ENCODE measurements around the gene AQP3.
"Not testable (repeated sequence)": the region's sequence is repeated elsewhere in the genome, so short reads cannot be mapped to it uniquely, and the experiment has no call there.

The AQP3 gene

DNA sequence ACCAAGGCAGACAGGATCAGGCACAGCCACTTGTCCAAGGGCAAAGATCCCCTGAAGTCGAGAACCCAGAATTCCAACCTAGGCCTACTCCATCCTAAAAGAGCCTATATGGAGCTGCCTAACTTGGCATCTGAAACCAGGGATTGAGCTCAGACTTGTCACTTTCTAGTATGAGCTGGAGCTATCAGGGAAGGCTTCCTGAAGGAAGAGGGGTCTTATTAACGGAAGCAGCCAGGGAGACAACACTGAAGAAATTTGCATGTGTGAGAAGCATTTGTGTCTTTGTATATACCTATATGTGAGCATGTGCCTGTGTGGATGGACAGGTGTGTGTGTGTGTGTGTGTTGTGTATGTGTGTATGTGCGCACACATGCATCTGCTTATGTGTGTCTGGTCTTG is 40.3 kb downstream of the AQP3 start:
- POLR2A ChIA-PET, result no interaction called here
- TF ChIP-seq TARDBP (IDR thresholded peaks at IDR 0.05), result no peak
- no peak for TF ChIP-seq NFRKB (IDR thresholded peaks at IDR 0.05)
- TF ChIP-seq CTBP1 (IDR thresholded peaks at IDR 0.05; ENCODE audit: borderline replicate concordance), result no peak
- TF ChIP-seq BHLHE40 (IDR thresholded peaks at IDR 0.05; ENCODE audit: borderline replicate concordance), result no peak
- no peak for TF ChIP-seq SUZ12 (IDR thresholded peaks at IDR 0.05)
- no peak for TF ChIP-seq L3MBTL2 (conservative IDR thresholded peaks at IDR 0.05)
- no peak for TF ChIP-seq LEF1 (IDR thresholded peaks at IDR 0.05; ENCODE audit: borderline replicate concordance)
- no peak for TF ChIP-seq ARNT (IDR thresholded peaks at IDR 0.05)
- TF ChIP-seq ZNF384 (IDR thresholded peaks at IDR 0.05), result no peak
- TF ChIP-seq ELF4 (IDR thresholded peaks at IDR 0.05), result no peak
- no peak for TF ChIP-seq FOXA1 (IDR thresholded peaks at IDR 0.05)
- TF ChIP-seq, protein P1, sequence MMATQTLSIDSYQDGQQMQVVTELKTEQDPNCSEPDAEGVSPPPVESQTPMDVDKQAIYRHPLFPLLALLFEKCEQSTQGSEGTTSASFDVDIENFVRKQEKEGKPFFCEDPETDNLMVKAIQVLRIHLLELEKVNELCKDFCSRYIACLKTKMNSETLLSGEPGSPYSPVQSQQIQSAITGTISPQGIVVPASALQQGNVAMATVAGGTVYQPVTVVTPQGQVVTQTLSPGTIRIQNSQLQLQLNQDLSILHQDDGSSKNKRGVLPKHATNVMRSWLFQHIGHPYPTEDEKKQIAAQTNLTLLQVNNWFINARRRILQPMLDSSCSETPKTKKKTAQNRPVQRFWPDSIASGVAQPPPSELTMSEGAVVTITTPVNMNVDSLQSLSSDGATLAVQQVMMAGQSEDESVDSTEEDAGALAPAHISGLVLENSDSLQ (IDR thresholded peaks at IDR 0.05), result no peak
- no peak for TF ChIP-seq FOXM1 (IDR thresholded peaks at IDR 0.05; ENCODE audit: borderline replicate concordance)
- CTCF ChIA-PET, result interaction anchor here (1.1 kb wide), 1 partner anchor 46 kb away, joined by 3 read pairs; no protein-coding TSS in a partner anchor
- DNase-seq (ENCODE audit: extremely low spot score), result no peak

GRCh38 chr9:33404788-33405362 is 42.5 kb downstream of the AQP3 start:
- no peak for DNase-seq (ENCODE audit: extremely low spot score)
- ChIA-PET POLR2A (no interaction called here), CTCF (interaction anchor here (0.8 to 1.6 kb wide), 4 partner anchors 9 to 62 kb away, joined by 3 to 7 read pairs (median 4); partner anchors contain the start of gene AQP3)
- TF ChIP-seq SP1 (IDR thresholded peaks at IDR 0.05) (no peak), SUZ12 (IDR thresholded peaks at IDR 0.05) (no peak), CTBP1 (IDR thresholded peaks at IDR 0.05; ENCODE audit: borderline replicate concordance) (no peak), LEF1 (IDR thresholded peaks at IDR 0.05; ENCODE audit: borderline replicate concordance) (no peak), ELF4 (IDR thresholded peaks at IDR 0.05) (no peak), BHLHE40 (IDR thresholded peaks at IDR 0.05; ENCODE audit: borderline replicate concordance) (no peak), FOXK2 (IDR thresholded peaks at IDR 0.05) (no peak), TARDBP (IDR thresholded peaks at IDR 0.05) (no peak), L3MBTL2 (conservative IDR thresholded peaks at IDR 0.05) (no peak), FOXM1 (IDR thresholded peaks at IDR 0.05; ENCODE audit: borderline replicate concordance) (no peak), FOXA1 (IDR thresholded peaks at IDR 0.05) (no peak), ARNT (IDR thresholded peaks at IDR 0.05) (no peak), ZNF384 (IDR thresholded peaks at IDR 0.05) (no peak)
- TF ChIP-seq, protein P1 (IDR thresholded peaks at IDR 0.05), result no peak

GRCh38 chr9:33403941-33404787 is 43.2 kb downstream of the AQP3 start:
- CTCF ChIA-PET, result interaction anchor here (0.8 to 1.6 kb wide), 8 partner anchors 10 to 317 kb away, joined by 3 to 12 read pairs (median 4); partner anchors contain the start of gene AQP3
- POLR2A ChIA-PET, result interaction anchor here (0.6 to 1.5 kb wide), 2 partner anchors 57 to 70 kb away, joined by 3 read pairs; partner anchors contain the start of gene NOL6
- no peak for DNase-seq (ENCODE audit: extremely low spot score)

DNA sequence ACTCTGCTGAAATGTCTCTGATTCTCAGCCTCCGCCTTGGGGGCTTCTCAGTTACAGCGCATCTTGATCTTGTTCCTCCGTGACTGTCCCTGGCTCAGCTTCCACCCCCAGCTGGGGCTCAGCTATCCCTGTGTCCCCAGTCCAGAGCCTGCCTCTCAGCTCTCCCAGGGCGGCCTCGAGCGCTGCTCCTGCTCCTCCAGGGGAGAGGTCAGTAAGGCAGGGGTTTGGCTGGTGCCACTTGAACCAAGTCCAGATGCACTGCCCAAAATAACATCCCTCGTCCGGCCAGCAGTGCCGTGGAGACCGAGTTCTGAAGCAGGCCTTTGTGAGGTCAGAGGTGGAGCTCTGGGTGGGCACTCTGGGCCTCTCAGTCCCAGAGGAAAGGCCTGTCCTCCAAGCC is 45.0 kb downstream of the AQP3 start, which contains the start of gene AQP7:
Gene AQP7, minus strand, starts transcription at position 198 of the 400 bp plus-strand sequence. CDS start 1,306 bp downstream, outside the sequence.
- DNase-seq (ENCODE audit: extremely low spot score); POLR2A ChIA-PET: not testable (repeated sequence)
- CTCF ChIA-PET, result interaction anchor here (1.0 kb wide), 1 partner anchor 60 kb away, joined by 4 read pairs; no protein-coding TSS in a partner anchor

More at GRCh38 chr9:33403941-33404787, 43.2 kb downstream of the AQP3 start:
- TF ChIP-seq FOXM1 (IDR thresholded peaks at IDR 0.05; ENCODE audit: borderline replicate concordance) (no peak), ARNT (IDR thresholded peaks at IDR 0.05) (no peak), SUZ12 (IDR thresholded peaks at IDR 0.05) (no peak), LEF1 (IDR thresholded peaks at IDR 0.05; ENCODE audit: borderline replicate concordance) (no peak), FOXA1 (IDR thresholded peaks at IDR 0.05) (no peak), FOXK2 (IDR thresholded peaks at IDR 0.05) (no peak), TARDBP (IDR thresholded peaks at IDR 0.05) (no peak), L3MBTL2 (conservative IDR thresholded peaks at IDR 0.05) (no peak), SP1 (IDR thresholded peaks at IDR 0.05) (no peak), ZNF384 (IDR thresholded peaks at IDR 0.05) (no peak), NFRKB (IDR thresholded peaks at IDR 0.05) (no peak), CTBP1 (IDR thresholded peaks at IDR 0.05; ENCODE audit: borderline replicate concordance) (no peak), HDGF (IDR thresholded peaks at IDR 0.05; ENCODE audit: borderline replicate concordance) (no peak), ELF4 (IDR thresholded peaks at IDR 0.05) (no peak), BHLHE40 (IDR thresholded peaks at IDR 0.05; ENCODE audit: borderline replicate concordance) (no peak)
- TF ChIP-seq, protein P1 (IDR thresholded peaks at IDR 0.05), result no peak

GRCh38 chr9:33401809-33402208 is 45.6 kb downstream of the AQP3 start:
- POLR2A ChIA-PET; DNase-seq (ENCODE audit: extremely low spot score): not testable (repeated sequence)

GRCh38 chr9:33399047-33399446 is 48.3 kb downstream of the AQP3 start:
- CTCF ChIA-PET; POLR2A ChIA-PET; DNase-seq (ENCODE audit: extremely low spot score): not testable (repeated sequence)

More at GRCh38 chr9:33401809-33402208, 45.6 kb downstream of the AQP3 start:
- CTCF ChIA-PET, result not testable (repeated sequence)

DNA sequence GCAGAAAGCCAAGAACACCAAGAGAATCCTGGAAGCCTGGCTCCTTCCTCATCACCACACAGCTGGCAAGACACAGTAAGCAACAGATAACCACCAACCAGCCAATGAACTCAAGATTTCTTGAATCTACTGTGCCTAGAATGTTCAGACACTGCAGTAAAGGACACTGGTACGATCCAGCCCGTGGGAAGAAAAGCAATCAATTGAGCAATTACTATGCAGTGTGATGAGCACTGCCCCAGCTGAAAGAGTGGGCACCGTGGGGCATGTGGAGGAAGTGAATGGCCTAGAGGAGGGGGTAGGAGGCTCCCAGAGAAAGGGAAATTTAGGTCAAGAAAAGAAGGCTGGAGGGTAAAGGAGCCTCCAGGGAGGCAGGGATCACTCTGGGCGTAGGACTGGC is 49.6 kb downstream of the AQP3 start:
- POLR2A ChIA-PET; DNase-seq (ENCODE audit: extremely low spot score); CTCF ChIA-PET: not testable (repeated sequence)

- DNase-seq (ENCODE audit: extremely low spot score); POLR2A ChIA-PET; CTCF ChIA-PET: not testable (repeated sequence)
Observed at GRCh38 chr9:33395159-33395879, 52.1 kb downstream of the AQP3 start.

- DNase-seq (ENCODE audit: extremely low spot score); CTCF ChIA-PET; POLR2A ChIA-PET: not testable (repeated sequence)
Observed at GRCh38 chr9:33393986-33394385, 53.4 kb downstream of the AQP3 start.
